ENCODE results near the gene MRPL27.
A peak's percentile ranks its signal among the peaks of the same experiment; 100 is the strongest.

Gene MRPL27

GRCh38 chr17:50359998-50360461 lies 13.0 kb downstream of the MRPL27 start:
- no peak for DNase-seq

GRCh38 chr17:50359005-50359699 lies 13.8 kb downstream of the MRPL27 start:
- DNase-seq, result no peak

- no peak for DNase-seq
These were observed 14.8 kb downstream of the MRPL27 start for GRCh38 chr17:50358177-50358576.

GRCh38 chr17:50356892-50357510 lies 16.0 kb downstream of the MRPL27 start:
- no peak for DNase-seq

GRCh38 chr17:50356418-50356817 lies 16.6 kb downstream of the MRPL27 start:
- no peak for DNase-seq

GRCh38 chr17:50355701-50356341 lies 17.2 kb downstream of the MRPL27 start:
- DNase-seq, result no peak

GRCh38 chr17:50355336-50355700 lies 17.7 kb downstream of the MRPL27 start:
- no peak for DNase-seq

- no peak for DNase-seq
These were observed 18.2 kb downstream of the MRPL27 start for GRCh38 chr17:50354776-50355175.

GRCh38 chr17:50354198-50354597 lies 18.8 kb downstream of the MRPL27 start:
- DNase-seq, result no peak

- DNase-seq, result no peak
These were observed 19.3 kb downstream of the MRPL27 start for GRCh38 chr17:50353600-50354195.

- no peak for DNase-seq
These were observed 20.0 kb downstream of the MRPL27 start for GRCh38 chr17:50352693-50353599.

- DNase-seq, result no peak
These were observed 20.8 kb downstream of the MRPL27 start for GRCh38 chr17:50352072-50352692.

GRCh38 chr17:50350733-50351132 lies 22.3 kb downstream of the MRPL27 start:
- no peak for DNase-seq

GRCh38 chr17:50349243-50349600 lies 23.8 kb downstream of the MRPL27 start:
- DNase-seq, result no peak

- no peak for DNase-seq
These were observed 24.3 kb downstream of the MRPL27 start for GRCh38 chr17:50348522-50349242.

- no peak for DNase-seq
These were observed 25.1 kb downstream of the MRPL27 start for GRCh38 chr17:50347894-50348291.

GRCh38 chr17:50347117-50347893 lies 25.7 kb downstream of the MRPL27 start:
- DNase-seq, result no peak

- DNase-seq, result no peak
These were observed 26.5 kb downstream of the MRPL27 start for GRCh38 chr17:50346313-50347116.

- peak; percentile 78 for DNase-seq
These were observed 27.3 kb downstream of the MRPL27 start, which contains the start of gene XYLT2 for GRCh38 chr17:50345432-50346312. Gene XYLT2 (plus strand): TSS chr17:50346126. CDS start chr17:50346141, 15 bp downstream.

All from KG1 (cell line).